Measurements from ENCODE around the gene RPL13. TPM values are rescaled to one million over a fixed set of nuclear protein-coding genes. Genes with fewer than 3 reads are reported as not detected.

RPL13 gene
- total RNA-seq, 4 donors from 2014 or later: 3,190 to 3,814 (median 3,321) TPM

- DNase-seq: no peak
- in situ Hi-C loops (cut with MboI; ENCODE audit: low pct_ligation_motif_present in 1 of 4, low pct_unique_long_range_greater_than_20kb in 1 of 4, low sequenced_read_pairs in 3 of 4): no loop called here
Observed at GRCh38 chr16:89588413-89589109, 28.1 kb downstream of the RPL13 start.

DNA sequence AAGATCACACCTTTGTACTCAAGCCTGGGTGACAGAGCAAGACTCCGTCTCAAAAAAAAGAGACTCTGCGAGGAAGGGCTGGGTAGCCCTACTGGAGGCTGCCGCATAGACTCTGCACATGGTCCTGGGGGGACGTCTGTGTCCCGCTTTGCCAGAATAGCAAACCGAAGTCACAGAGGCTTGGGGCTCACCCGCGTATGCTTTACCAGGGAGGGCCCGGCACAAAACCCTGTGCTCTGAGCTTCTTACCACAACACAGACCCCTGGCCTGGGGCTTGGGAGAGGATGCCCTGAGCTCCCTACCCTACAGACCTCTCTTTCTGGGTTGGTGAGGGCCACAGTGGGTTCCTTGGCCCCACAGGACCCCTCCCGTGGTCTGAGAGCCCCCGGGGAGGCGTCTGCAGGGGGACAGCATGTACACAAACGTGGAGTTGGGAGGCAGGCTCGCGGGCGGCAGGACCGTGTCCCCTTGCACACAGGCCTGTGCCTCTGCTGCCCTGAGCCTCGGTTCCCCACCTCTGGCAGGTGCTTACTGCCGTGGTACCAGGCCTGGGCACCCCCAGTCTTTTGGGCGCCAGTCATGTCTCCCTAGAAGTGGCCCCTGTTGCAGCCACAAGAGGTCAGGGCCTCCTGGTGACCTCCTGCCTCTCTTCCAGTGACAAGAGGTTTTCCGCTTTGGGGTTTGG, 28.9 kb downstream of the RPL13 start:
- in situ Hi-C loops (cut with MboI; ENCODE audit: low pct_ligation_motif_present in 1 of 4, low pct_unique_long_range_greater_than_20kb in 1 of 4, low sequenced_read_pairs in 3 of 4): no loop called here
- no peak overlapping the region for H3K4me3 ChIP-seq
- no peaks in the 10 kb centered on the region for H3K36me3 ChIP-seq
- DNase-seq: no peak
- no peak overlapping the region for H3K27ac ChIP-seq
- TF ChIP-seq POLR2A (IDR thresholded peaks at IDR 0.05) (no peak), EP300 (IDR thresholded peaks at IDR 0.05; ENCODE audit: low read depth) (no peak), POLR2AphosphoS5 (IDR thresholded peaks at IDR 0.05) (no peak)
- TF ChIP-seq, protein P1, sequence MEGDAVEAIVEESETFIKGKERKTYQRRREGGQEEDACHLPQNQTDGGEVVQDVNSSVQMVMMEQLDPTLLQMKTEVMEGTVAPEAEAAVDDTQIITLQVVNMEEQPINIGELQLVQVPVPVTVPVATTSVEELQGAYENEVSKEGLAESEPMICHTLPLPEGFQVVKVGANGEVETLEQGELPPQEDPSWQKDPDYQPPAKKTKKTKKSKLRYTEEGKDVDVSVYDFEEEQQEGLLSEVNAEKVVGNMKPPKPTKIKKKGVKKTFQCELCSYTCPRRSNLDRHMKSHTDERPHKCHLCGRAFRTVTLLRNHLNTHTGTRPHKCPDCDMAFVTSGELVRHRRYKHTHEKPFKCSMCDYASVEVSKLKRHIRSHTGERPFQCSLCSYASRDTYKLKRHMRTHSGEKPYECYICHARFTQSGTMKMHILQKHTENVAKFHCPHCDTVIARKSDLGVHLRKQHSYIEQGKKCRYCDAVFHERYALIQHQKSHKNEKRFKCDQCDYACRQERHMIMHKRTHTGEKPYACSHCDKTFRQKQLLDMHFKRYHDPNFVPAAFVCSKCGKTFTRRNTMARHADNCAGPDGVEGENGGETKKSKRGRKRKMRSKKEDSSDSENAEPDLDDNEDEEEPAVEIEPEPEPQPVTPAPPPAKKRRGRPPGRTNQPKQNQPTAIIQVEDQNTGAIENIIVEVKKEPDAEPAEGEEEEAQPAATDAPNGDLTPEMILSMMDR (IDR thresholded peaks at IDR 0.05): no peak
- no peaks in the 10 kb centered on the region for H3K4me1 ChIP-seq
- H3K9me3 ChIP-seq: no peaks in the 10 kb centered on the region
- intact Hi-C loops (cut with DNase I; ENCODE audit: low total_unique reads): no loop called here
- WGBS, 2 donors (ENCODE audit: low coverage in 1 of 2): 90% methylated on average over 21 of the region's 21 CpGs; no CpG with 5 or more reads in 1 of the 2 donors
- H3K27me3 ChIP-seq: no peaks in the 10 kb centered on the region

More at GRCh38 chr16:89588413-89589109, 28.1 kb downstream of the RPL13 start:
- Histone ChIP-seq H3K27ac (no peak overlapping the region), H3K4me1 (no peaks in the 10 kb centered on the region), H3K27me3 (no peaks in the 10 kb centered on the region), H3K4me3 (no peak overlapping the region), H3K9me3 (no peaks in the 10 kb centered on the region), H3K36me3 (no peaks in the 10 kb centered on the region)
- no peak for TF ChIP-seq POLR2A (IDR thresholded peaks at IDR 0.05)
- TF ChIP-seq, protein P1 (IDR thresholded peaks at IDR 0.05): no peak
- TF ChIP-seq EP300 (IDR thresholded peaks at IDR 0.05; ENCODE audit: low read depth): no peak
- no peak for TF ChIP-seq POLR2AphosphoS5 (IDR thresholded peaks at IDR 0.05)
- WGBS, 2 donors (ENCODE audit: low coverage in 1 of 2): 73 to 90% methylated on average over 3 to 21 of the region's 26 CpGs
- intact Hi-C loops (cut with DNase I; ENCODE audit: low total_unique reads): no loop called here

GRCh38 chr16:89593841-89594240, 33.4 kb downstream of the RPL13 start:
- TF ChIP-seq POLR2A (IDR thresholded peaks at IDR 0.05): no peak
- TF ChIP-seq, protein P1 (IDR thresholded peaks at IDR 0.05): no peak
- TF ChIP-seq POLR2AphosphoS5 (IDR thresholded peaks at IDR 0.05): no peak
- no peak for TF ChIP-seq EP300 (IDR thresholded peaks at IDR 0.05; ENCODE audit: low read depth)
- in situ Hi-C loops (cut with MboI; ENCODE audit: low pct_ligation_motif_present in 1 of 4, low pct_unique_long_range_greater_than_20kb in 1 of 4, low sequenced_read_pairs in 3 of 4) (no loop called here), intact Hi-C loops (cut with DNase I; ENCODE audit: low total_unique reads) (no loop called here)
- DNase-seq: no peak
- 69 to 77% methylated on average over 7 to 15 of the region's 15 CpGs for WGBS, 2 donors (ENCODE audit: low coverage in 1 of 2)
- Histone ChIP-seq H3K27ac (no peak overlapping the region), H3K4me1 (no peaks in the 10 kb centered on the region), H3K27me3 (no peaks in the 10 kb centered on the region), H3K4me3 (no peak overlapping the region), H3K9me3 (no peaks in the 10 kb centered on the region), H3K36me3 (no peaks in the 10 kb centered on the region)

DNA sequence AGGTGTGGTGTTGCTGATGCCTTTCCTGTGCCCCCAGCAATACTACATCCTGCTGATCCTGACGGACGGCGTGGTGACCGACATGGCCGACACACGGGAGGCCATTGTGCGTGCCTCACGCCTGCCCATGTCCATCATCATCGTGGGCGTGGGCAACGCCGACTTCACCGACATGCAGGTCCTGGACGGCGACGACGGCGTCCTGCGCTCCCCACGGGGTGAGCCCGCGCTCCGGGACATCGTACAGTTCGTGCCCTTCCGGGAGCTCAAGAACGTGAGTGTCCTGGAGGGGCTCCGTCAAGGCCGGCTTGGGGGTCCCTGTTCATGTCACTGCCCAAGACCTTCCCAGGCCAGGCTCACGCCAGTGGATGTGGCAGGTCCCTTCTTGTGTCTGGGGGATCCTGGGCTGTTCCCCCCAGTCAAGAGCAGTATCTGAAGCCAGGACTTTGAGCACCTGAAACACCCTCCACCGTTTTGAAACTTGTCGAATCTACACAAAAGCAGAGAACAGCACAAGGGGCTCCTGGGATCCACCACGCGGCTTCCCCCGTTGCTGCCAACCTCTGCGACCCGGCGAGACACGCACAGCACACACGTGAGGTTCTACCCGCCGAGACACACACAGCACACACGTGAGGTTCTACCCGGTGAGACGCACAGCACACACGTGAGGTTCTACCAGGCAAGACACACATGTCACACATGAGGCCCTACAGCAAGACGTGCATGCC, 35.0 kb downstream of the RPL13 start:
- H3K27ac ChIP-seq: no peak overlapping the region
- H3K4me3 ChIP-seq: no peak overlapping the region
- H3K27me3 ChIP-seq: no peaks in the 10 kb centered on the region
- no peaks in the 10 kb centered on the region for H3K9me3 ChIP-seq
- no peak for DNase-seq
- intact Hi-C loops (cut with DNase I; ENCODE audit: low total_unique reads): no loop called here
- in situ Hi-C loops (cut with MboI; ENCODE audit: low pct_ligation_motif_present in 1 of 4, low pct_unique_long_range_greater_than_20kb in 1 of 4, low sequenced_read_pairs in 3 of 4): no loop called here
- WGBS, 2 donors (ENCODE audit: low coverage in 1 of 2): 96% methylated on average over 46 of the region's 47 CpGs; no CpG with 5 or more reads in 1 of the 2 donors
- no peaks in the 10 kb centered on the region for H3K4me1 ChIP-seq
- H3K36me3 ChIP-seq: no peaks in the 10 kb centered on the region
- TF ChIP-seq POLR2AphosphoS5 (IDR thresholded peaks at IDR 0.05) (no peak), POLR2A (IDR thresholded peaks at IDR 0.05) (no peak), EP300 (IDR thresholded peaks at IDR 0.05; ENCODE audit: low read depth) (no peak)
- TF ChIP-seq, protein P1 (IDR thresholded peaks at IDR 0.05): no peak
